Measurements from ENCODE around the gene SLC25A22.

SLC25A22 gene

DNA sequence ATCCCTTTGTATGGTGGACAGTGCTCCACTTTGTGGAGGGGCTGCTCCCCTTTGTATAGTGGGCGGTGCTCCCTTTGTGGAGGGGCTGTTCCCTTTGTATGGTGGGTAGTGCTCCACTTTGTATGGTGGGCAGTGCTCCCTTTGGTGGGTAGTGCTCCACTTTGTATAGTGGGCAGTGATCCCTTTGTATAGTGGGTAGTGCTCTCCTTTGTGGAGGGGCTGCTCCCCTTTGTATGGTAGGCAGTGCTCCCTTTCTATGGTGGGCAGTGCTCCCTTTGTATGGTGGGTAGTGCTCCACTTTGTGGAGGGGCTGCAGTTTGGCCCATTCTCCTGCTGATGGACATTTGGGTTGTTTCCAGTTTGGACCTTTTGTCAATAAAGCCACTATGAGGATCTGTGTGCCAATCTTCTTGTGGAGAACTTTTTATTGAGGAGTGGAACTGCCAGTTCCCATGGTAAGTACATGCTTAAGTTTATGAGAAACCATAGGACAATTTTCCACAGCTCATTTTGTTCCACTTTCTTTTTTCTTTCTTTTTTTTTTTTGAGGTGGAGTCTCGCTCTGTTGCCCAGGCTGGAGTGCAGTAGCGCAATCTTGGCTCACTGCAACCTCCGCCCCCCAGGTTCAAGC lies 55.4 kb downstream of the SLC25A22 start:
- DNase-seq = no peak

DNA sequence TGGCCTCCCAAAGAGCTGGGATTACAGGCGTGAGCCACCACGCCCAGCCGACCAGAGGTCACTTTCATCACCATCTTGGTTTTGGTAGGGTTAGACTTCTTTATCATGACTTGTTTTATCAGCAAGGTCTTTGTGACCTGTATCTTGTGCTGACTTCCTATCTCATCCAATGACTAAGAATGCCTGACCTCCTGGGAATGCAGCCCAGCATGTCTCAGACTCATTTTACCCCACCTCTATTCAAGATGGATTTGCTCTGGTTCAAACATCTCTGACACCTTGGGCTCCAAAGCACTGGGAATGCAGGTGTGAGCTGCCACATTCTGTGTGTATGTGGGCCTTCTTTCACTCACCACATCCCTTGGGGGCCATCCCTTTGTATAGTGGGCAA lies 55.9 kb downstream of the SLC25A22 start:
- no peak for DNase-seq
